ENCODE measurements around the gene PGAP3.

DNA sequence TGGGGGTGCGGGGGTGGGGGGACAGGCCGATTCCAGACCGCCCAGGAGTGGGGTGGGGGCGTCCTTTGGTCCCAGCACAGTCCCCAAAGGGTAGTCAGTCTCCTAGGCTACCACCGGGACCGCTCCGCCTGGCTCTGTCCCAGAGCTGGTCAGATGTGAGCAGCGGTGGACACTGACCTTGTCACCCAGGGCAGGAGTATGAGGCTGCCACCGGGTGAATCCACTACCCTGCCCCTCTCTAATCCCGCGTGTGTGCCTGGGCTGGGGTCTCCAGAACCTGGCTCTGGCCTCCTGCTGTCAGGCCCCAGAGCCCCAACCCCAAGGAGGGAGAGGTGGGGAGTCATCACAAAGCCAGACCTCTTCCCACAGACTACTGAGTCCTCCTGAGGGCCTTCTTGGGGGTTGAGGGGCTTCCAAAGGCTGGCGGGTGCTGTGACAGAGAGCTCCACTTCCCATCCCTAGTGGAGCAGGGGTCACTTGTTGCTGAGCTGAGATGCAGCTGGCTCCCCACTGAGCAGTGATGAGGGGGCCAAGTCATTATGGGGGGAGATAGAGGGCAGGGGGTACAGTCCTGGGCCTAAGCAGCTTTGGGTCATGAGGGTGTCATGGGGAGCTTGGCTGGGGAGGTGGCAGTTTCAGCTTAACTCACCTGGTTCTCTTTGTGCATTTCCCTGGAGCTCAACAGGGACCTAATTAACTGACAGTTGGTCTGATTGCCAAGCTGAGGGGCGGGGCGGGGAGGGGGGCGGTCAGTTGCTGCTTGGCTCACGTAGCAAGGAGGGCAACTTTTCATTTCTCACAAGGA, 59.9 kb downstream of the PGAP3 start:
- TF ChIP-seq POLR2AphosphoS5 (IDR thresholded peaks at IDR 0.05; ENCODE audit: low read depth, low read length) (no peak), TAF1 (IDR thresholded peaks at IDR 0.05; ENCODE audit: borderline replicate concordance, low read depth, low read length) (no peak)
